DND-41 (cell line): Measurements from ENCODE around the gene MSI2.

ENCODE experiments used
- ATAC-seq: fragments of 200-7000 bp; cut with Tn5 transposase; 3 replicates; pipeline ENCODE4 v1.9.1; 2021; ENCODE audit warnings: low read depth; ENCODE audit not compliant: insufficient read depth
- DNase-seq: peaks from one replicate; pipeline ENCODE4 v3.0.0-alpha.2; 2020
- H2AFZ ChIP-seq: 2 replicates; pipeline ENCODE4 v1.6.0; 2012; ENCODE audit warnings: low read depth, low read length
- H3K27ac ChIP-seq: 2 replicates; pipeline ENCODE4 v1.5.1; 2012; ENCODE audit warnings: low read length, inconsistent platforms
- H3K27me3 ChIP-seq: fragments of 200-600 bp; sonication (generic); 2 replicates; pipeline ENCODE4 v1.6.0; 2012; ENCODE audit warnings: low read length, mild to moderate bottlenecking, inconsistent platforms; ENCODE audit not compliant: insufficient read depth, poor library complexity
- H3K36me3 ChIP-seq: 2 replicates; pipeline ENCODE4 v1.5.1; 2012; ENCODE audit warnings: low read length, inconsistent platforms; ENCODE audit not compliant: insufficient read depth
- H3K4me1 ChIP-seq: 2 replicates; pipeline ENCODE4 v1.5.1; 2012; ENCODE audit warnings: mild to moderate bottlenecking, low read length; ENCODE audit not compliant: insufficient read depth
- H3K4me2 ChIP-seq: 2 replicates; pipeline ENCODE4 v1.6.0; 2012; ENCODE audit warnings: mild to moderate bottlenecking, moderate library complexity, low read length, inconsistent platforms; ENCODE audit not compliant: insufficient read depth
- H3K4me3 ChIP-seq, 2 experiments: fragments of 200-600 bp in 1 of 2; shearing (Covaris generic) in 1 of 2; 2 replicates each; pipeline ENCODE4 v1.5.1; 2012 to 2016; ENCODE audit warnings: inconsistent platforms in 2 of 2, low read length in 2 of 2, mild to moderate bottlenecking in 2 of 2, low read depth in 1 of 2, moderate library complexity in 1 of 2
- H3K79me2 ChIP-seq: 2 replicates; pipeline ENCODE4 v1.6.0; 2012; ENCODE audit warnings: low read length, inconsistent platforms; ENCODE audit not compliant: insufficient read depth
- H3K9ac ChIP-seq: 2 replicates; pipeline ENCODE4 v1.6.0; 2012; ENCODE audit warnings: low read depth, mild to moderate bottlenecking, inconsistent platforms, low read length, moderate library complexity
- H3K9me3 ChIP-seq: 2 replicates; pipeline ENCODE4 v1.5.1; 2012; ENCODE audit warnings: low read length, moderate library complexity, mild to moderate bottlenecking, inconsistent platforms; ENCODE audit not compliant: insufficient read depth, severe bottlenecking
- H4K20me1 ChIP-seq: 2 replicates; pipeline ENCODE4 v1.6.0; 2012; ENCODE audit warnings: low read length; ENCODE audit not compliant: insufficient read depth
- EZH2 ChIP-seq: IDR thresholded peaks from 3 replicates; pipeline ENCODE4 v1.6.1; 2012; ENCODE audit warnings: borderline replicate concordance, low read depth, mild to moderate bottlenecking, moderate library complexity, low read length, inconsistent platforms; ENCODE audit not compliant: severe bottlenecking
- TF ChIP-seq, protein P1 (sequence below): IDR thresholded peaks from 2 replicates; pipeline ENCODE4 v1.5.1; 2012; ENCODE audit warnings: borderline replicate concordance, low read length, moderate library complexity, mild to moderate bottlenecking; ENCODE audit not compliant: poor library complexity, severe bottlenecking; ENCODE audit errors: extremely low read depth

Gene MSI2

GRCh38 chr17:57701124-57701523, 444.8 kb downstream of the MSI2 start:
- TF ChIP-seq, protein P1, sequence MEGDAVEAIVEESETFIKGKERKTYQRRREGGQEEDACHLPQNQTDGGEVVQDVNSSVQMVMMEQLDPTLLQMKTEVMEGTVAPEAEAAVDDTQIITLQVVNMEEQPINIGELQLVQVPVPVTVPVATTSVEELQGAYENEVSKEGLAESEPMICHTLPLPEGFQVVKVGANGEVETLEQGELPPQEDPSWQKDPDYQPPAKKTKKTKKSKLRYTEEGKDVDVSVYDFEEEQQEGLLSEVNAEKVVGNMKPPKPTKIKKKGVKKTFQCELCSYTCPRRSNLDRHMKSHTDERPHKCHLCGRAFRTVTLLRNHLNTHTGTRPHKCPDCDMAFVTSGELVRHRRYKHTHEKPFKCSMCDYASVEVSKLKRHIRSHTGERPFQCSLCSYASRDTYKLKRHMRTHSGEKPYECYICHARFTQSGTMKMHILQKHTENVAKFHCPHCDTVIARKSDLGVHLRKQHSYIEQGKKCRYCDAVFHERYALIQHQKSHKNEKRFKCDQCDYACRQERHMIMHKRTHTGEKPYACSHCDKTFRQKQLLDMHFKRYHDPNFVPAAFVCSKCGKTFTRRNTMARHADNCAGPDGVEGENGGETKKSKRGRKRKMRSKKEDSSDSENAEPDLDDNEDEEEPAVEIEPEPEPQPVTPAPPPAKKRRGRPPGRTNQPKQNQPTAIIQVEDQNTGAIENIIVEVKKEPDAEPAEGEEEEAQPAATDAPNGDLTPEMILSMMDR = no peak
- no peak for TF ChIP-seq EZH2
- ATAC-seq = no peak
- H3K9ac ChIP-seq = no peak overlapping the region
- H3K27me3 ChIP-seq = no peaks in the 10 kb centered on the region
- peaks cover 4% of the 10 kb centered on the region; the same call in 1 of the 2 replicates for H3K36me3 ChIP-seq
- H4K20me1 ChIP-seq = no peaks in the 10 kb centered on the region
- H2AFZ ChIP-seq = no peak overlapping the region
- no peak for DNase-seq
- no peaks in the 10 kb centered on the region for H3K79me2 ChIP-seq
- no peak overlapping the region for H3K4me3 ChIP-seq
- H3K4me1 ChIP-seq = no peaks in the 10 kb centered on the region
- H3K9me3 ChIP-seq = no peaks in the 10 kb centered on the region
- H3K4me2 ChIP-seq = no peak overlapping the region
- H3K27ac ChIP-seq = no peak overlapping the region

DNA sequence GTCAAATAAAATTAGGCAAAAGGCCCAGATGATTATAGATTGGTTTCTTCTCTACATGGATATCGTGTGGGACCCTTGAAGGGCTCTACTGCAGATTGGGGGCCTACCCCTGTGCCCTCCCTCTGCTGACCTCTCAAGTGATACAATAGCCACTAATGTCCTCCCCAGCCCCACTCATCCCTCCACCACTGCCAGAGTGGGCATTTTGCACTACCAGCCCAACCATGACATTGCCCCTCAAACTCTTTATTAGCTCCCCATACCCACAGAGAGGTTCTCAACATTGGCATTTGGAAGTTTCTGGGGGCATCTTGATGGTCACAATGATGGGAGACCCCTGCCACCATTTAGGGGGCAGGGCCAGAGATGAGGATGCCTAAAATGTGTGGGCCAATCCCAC, 446.9 kb downstream of the MSI2 start:
- Histone ChIP-seq H3K4me3 (no peak overlapping the region), H3K27ac (no peak overlapping the region), H3K4me2 (no peak overlapping the region), H3K36me3 (peaks cover 4% of the 10 kb centered on the region; the same call in 1 of the 2 replicates), H3K79me2 (no peaks in the 10 kb centered on the region), H3K27me3 (no peaks in the 10 kb centered on the region), H3K9me3 (no peaks in the 10 kb centered on the region), H3K4me1 (no peaks in the 10 kb centered on the region), H4K20me1 (no peaks in the 10 kb centered on the region), H2AFZ (no peak overlapping the region), H3K9ac (no peak overlapping the region)
- DNase-seq (no peak), ATAC-seq (no peak)
- no peak for TF ChIP-seq EZH2
- TF ChIP-seq, protein P1 = no peak

DNA sequence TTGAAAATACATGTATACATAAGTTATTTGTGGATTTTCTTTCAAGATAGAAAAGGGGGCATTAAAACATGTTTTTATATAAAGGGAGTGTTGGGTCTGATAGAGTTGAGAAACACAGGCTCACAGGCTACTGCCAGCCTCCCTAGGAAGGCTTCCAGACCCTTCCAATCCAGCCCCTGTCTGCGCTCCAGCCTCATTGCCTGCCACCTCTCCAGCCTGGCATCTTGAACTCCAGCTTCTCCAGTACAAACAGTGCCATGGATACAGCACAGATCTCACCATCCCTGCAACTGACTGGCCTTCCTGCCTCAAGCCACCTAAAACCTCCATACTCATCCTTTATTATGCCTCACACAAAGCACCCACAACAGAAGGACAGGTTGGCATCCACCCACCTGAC, 448.1 kb downstream of the MSI2 start:
- Histone ChIP-seq H3K4me2 (no peak overlapping the region), H3K9me3 (no peaks in the 10 kb centered on the region), H3K27me3 (no peaks in the 10 kb centered on the region), H3K9ac (no peak overlapping the region), H3K79me2 (no peaks in the 10 kb centered on the region), H3K4me1 (no peaks in the 10 kb centered on the region), H2AFZ (no peak overlapping the region), H3K36me3 (peaks cover 4% of the 10 kb centered on the region; the same call in 1 of the 2 replicates), H4K20me1 (no peaks in the 10 kb centered on the region), H3K27ac (no peak overlapping the region), H3K4me3 (no peak overlapping the region)
- ATAC-seq (no peak), DNase-seq (no peak)
- no peak for TF ChIP-seq EZH2
- TF ChIP-seq, protein P1 = no peak
